Right renal pelvis (tissue), 4 donors: Measurements from ENCODE around the gene NRAP. TPM values are rescaled to one million over a fixed set of nuclear protein-coding genes. Genes with fewer than 3 reads are reported as not detected.

ENCODE experiments used
- DNase-seq, 4 donors: peaks; one replicate each; pipeline ENCODE4 v3.0.0-alpha.2; 2013; ENCODE audit warnings: low read depth in 4 of 4, low spot score in 3 of 4, missing footprints in 1 of 4
- polyA plus RNA-seq, 4 donors: library from polyadenylated mRNA; unstranded; fragments of 120-200 nt; gene quantifications; one replicate each; pipeline ENCODE4 v1.2.1, GENCODE V29; 2013; ENCODE audit not compliant: insufficient read length in 4 of 4

The NRAP gene
- under 1 TPM in 1 of 4 donors, not detected in 3; 0.01 TPM for polyA plus RNA-seq

- DNase-seq, result no peak
These were observed at the start of gene NRAP for GRCh38 chr10:113663908-113664307. NRAP (minus strand) TSS chr10:113664041; CDS start chr10:113663882, 159 bp downstream.

- DNase-seq, result no peak
These were observed 49.8 kb upstream of the NRAP start for GRCh38 chr10:113713640-113713982.

- DNase-seq, result no peak
These were observed 49.2 kb upstream of the NRAP start for GRCh38 chr10:113712755-113713639.

- DNase-seq, result no peak
These were observed 48.2 kb upstream of the NRAP start for GRCh38 chr10:113712024-113712423.

GRCh38 chr10:113711142-113711541 lies 47.3 kb upstream of the NRAP start:
- DNase-seq, result no peak

GRCh38 chr10:113709221-113709838 lies 45.5 kb upstream of the NRAP start:
- DNase-seq, result no peak

- DNase-seq, result no peak
These were observed 44.8 kb upstream of the NRAP start for GRCh38 chr10:113708640-113709039.

- DNase-seq, result no peak
These were observed 42.8 kb upstream of the NRAP start for GRCh38 chr10:113706623-113707022.

GRCh38 chr10:113705344-113705652 lies 41.5 kb upstream of the NRAP start:
- DNase-seq, result no peak

- DNase-seq, result peak in 3 of 4 donors; percentile 21 to 43 (median 25)
These were observed 40.9 kb upstream of the NRAP start for GRCh38 chr10:113704637-113705343.

- DNase-seq, result no peak
These were observed 33.8 kb upstream of the NRAP start for GRCh38 chr10:113697595-113697994.

GRCh38 chr10:113695691-113696090 lies 31.9 kb upstream of the NRAP start:
- DNase-seq, result no peak

GRCh38 chr10:113693348-113693747 lies 29.5 kb upstream of the NRAP start:
- no peak for DNase-seq

- no peak for DNase-seq
These were observed 28.4 kb upstream of the NRAP start for GRCh38 chr10:113692271-113692670.

- DNase-seq, result no peak
These were observed 27.5 kb upstream of the NRAP start for GRCh38 chr10:113691381-113691780.

GRCh38 chr10:113690749-113691148 lies 26.9 kb upstream of the NRAP start:
- no peak for DNase-seq

- no peak for DNase-seq
These were observed 25.7 kb upstream of the NRAP start for GRCh38 chr10:113689574-113689973.

- no peak for DNase-seq
These were observed 25.2 kb upstream of the NRAP start for GRCh38 chr10:113689057-113689456.

- no peak for DNase-seq
These were observed 23.2 kb upstream of the NRAP start for GRCh38 chr10:113687037-113687436.

- DNase-seq, result no peak
These were observed 22.2 kb upstream of the NRAP start for GRCh38 chr10:113686028-113686427.

GRCh38 chr10:113683300-113683699 lies 19.5 kb upstream of the NRAP start:
- DNase-seq, result no peak
